ENCODE measurements around the gene ITPK1. TPM values are rescaled to one million over a fixed set of nuclear protein-coding genes. Genes with fewer than 3 reads are reported as not detected.

The ITPK1 gene
- total RNA-seq, 3 donors from 2014 or later = 27.8 to 91.7 (median 42.9) TPM

DNA sequence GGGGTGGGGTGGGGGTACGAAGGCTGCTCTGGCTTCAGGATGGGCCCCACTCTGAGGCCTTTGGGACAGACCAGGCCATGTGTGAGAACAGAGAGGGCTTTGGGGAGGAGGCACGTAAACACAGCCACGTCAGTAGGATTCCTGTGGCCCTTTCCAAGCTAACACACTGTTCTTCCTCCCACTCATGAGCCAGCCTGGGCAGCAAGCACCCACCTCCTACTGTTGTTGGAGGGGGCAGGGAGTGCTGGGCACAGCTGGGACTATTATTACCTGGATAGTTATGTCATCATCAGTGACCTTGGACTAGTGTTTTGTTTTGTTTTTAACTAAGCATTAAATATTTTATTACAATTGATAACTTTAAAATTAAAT lies 187.5 kb downstream of the ITPK1 start:
- Histone ChIP-seq H3K4me1 (no peaks in the 10 kb centered on the region), H3K4me3 (no peak overlapping the region), H3K9me3 (no peaks in the 10 kb centered on the region), H3K27ac (no peak overlapping the region), H3K36me3 (no peaks in the 10 kb centered on the region), H3K27me3 (peaks cover 0 to 14% of the 10 kb centered on the region in 2 donors)
- DNase-seq (ENCODE audit: low spot score in 2 of 2) = no peak
- intact Hi-C loops (cut with DNase I; ENCODE audit: low total_unique reads) = no loop called here
- TF ChIP-seq, protein P1, sequence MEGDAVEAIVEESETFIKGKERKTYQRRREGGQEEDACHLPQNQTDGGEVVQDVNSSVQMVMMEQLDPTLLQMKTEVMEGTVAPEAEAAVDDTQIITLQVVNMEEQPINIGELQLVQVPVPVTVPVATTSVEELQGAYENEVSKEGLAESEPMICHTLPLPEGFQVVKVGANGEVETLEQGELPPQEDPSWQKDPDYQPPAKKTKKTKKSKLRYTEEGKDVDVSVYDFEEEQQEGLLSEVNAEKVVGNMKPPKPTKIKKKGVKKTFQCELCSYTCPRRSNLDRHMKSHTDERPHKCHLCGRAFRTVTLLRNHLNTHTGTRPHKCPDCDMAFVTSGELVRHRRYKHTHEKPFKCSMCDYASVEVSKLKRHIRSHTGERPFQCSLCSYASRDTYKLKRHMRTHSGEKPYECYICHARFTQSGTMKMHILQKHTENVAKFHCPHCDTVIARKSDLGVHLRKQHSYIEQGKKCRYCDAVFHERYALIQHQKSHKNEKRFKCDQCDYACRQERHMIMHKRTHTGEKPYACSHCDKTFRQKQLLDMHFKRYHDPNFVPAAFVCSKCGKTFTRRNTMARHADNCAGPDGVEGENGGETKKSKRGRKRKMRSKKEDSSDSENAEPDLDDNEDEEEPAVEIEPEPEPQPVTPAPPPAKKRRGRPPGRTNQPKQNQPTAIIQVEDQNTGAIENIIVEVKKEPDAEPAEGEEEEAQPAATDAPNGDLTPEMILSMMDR (IDR thresholded peaks at IDR 0.05) = no peak
- no peak for TF ChIP-seq POLR2AphosphoS5 (IDR thresholded peaks at IDR 0.05)
- no peak for TF ChIP-seq POLR2A (IDR thresholded peaks at IDR 0.05)

DNA sequence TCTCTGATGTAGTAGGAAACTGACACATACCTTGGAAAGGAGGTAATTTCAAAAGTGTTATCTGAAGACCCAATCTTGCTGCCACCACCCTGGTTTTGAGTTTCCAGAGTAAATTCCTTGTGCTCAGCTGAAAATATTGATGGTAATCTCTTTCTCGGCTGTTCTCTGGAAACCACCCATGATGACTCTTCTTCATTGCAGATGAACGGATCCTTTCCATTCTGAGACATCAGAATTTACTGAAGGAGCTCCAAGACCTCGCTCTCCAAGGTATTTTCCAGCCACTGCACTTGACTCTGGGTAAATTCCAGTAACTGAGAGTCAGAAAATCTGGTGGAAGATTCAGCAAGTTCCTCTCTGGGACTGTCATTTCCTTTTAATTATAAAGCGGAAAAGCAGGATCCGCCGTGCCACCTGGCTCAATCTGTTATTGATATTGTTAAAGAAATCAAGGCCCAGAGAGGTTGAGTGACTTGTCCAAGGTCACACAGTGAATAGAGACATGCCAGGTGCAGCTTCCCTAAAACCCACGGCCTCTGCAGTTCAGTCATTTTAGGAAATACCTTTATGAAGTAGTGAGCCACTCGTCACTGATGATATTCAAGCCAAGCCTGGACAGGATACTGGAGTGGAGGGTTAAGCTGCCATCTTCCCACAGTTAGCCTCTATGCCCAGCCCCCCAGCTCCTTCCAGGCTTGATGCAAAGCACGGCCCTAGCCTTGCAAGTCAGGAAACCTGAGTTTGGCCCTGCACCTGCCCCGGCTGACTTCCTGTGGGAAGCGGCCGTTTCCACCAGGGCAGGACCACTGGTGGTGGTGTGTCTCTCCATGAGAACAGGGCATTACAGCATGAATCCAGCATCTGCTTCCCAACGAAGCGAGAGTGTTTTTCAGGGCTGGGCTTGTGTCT lies 188.1 kb downstream of the ITPK1 start:
- TF ChIP-seq, protein P1 (IDR thresholded peaks at IDR 0.05) = no peak
- TF ChIP-seq POLR2AphosphoS5 (IDR thresholded peaks at IDR 0.05) (no peak), POLR2A (IDR thresholded peaks at IDR 0.05) (no peak)
- H3K4me1 ChIP-seq = no peaks in the 10 kb centered on the region
- no peak overlapping the region for H3K27ac ChIP-seq
- intact Hi-C loops (cut with DNase I; ENCODE audit: low total_unique reads) = no loop called here
- H3K36me3 ChIP-seq = no peaks in the 10 kb centered on the region
- no peak for DNase-seq (ENCODE audit: low spot score in 2 of 2)
- H3K4me3 ChIP-seq = no peak overlapping the region
- H3K27me3 ChIP-seq = peaks cover 4 to 20% of the 10 kb centered on the region in 2 donors
- H3K9me3 ChIP-seq = no peaks in the 10 kb centered on the region

DNA sequence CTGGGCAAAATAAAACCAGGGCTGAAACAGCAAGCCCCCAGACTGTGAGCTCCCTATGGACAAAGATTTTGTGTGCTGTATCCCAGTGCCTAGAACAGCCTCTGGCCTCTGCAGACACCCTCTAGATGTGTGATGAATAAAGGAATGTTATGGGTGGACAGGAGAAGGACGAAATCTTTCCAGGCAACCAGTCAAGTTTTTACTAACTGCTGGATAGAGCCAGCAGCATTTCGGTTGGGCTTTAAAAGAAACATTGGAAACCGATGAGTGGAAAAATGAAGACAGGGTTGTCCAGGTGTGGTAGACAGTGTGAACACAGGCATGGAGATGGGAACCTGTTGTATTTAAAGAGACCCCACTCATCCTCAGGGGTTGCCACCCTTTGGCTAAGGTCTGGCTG lies 188.8 kb downstream of the ITPK1 start:
- Histone ChIP-seq H3K9me3 (no peaks in the 10 kb centered on the region), H3K4me3 (no peak overlapping the region), H3K27me3 (peaks cover 4 to 27% of the 10 kb centered on the region in 2 donors), H3K36me3 (no peaks in the 10 kb centered on the region), H3K27ac (no peak overlapping the region), H3K4me1 (no peaks in the 10 kb centered on the region)
- DNase-seq (ENCODE audit: low spot score in 2 of 2) = no peak
- TF ChIP-seq POLR2A (IDR thresholded peaks at IDR 0.05) (no peak), POLR2AphosphoS5 (IDR thresholded peaks at IDR 0.05) (no peak)
- TF ChIP-seq, protein P1 (IDR thresholded peaks at IDR 0.05) = no peak
- intact Hi-C loops (cut with DNase I; ENCODE audit: low total_unique reads) = no loop called here

DNA sequence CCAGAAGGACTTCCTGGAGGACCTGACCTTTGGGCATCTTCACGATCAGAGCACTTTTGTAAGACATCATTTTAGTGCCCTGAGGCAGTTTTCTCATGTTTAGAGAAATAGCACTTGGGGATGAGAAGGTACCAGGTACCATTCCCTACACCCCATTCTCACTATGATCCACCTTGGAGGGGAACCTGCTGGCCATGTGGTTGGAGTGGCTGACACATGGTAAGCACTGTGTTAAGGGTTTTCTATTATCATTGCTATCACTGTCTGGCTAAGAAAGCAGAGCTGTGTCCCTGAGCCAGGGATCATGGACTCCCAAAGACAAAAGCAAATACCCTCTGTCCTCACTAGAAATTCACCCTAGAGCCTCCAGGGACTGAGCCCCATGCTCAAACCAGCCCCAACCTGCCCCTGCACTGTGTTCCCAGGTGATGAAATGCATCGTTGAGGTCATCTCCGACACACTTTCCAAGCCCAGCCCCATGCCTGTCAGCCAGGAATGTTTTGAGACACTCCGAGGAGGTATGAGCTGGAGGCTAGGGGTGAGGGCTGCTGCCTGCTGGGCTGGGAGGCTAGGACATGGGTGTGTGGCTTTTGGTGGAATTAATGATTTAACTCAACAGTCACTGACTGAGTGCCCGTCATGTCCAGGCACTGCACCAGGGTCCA lies 189.4 kb downstream of the ITPK1 start:
- no peak for DNase-seq (ENCODE audit: low spot score in 2 of 2)
- TF ChIP-seq, protein P1 (IDR thresholded peaks at IDR 0.05) = no peak
- no peak for TF ChIP-seq POLR2AphosphoS5 (IDR thresholded peaks at IDR 0.05)
- TF ChIP-seq POLR2A (IDR thresholded peaks at IDR 0.05) = no peak
- Histone ChIP-seq H3K27me3 (peaks cover 4 to 32% of the 10 kb centered on the region in 2 donors), H3K4me3 (no peak overlapping the region), H3K4me1 (no peaks in the 10 kb centered on the region), H3K9me3 (no peaks in the 10 kb centered on the region), H3K27ac (no peak overlapping the region), H3K36me3 (no peaks in the 10 kb centered on the region)
- intact Hi-C loops (cut with DNase I; ENCODE audit: low total_unique reads) = no loop called here

DNA sequence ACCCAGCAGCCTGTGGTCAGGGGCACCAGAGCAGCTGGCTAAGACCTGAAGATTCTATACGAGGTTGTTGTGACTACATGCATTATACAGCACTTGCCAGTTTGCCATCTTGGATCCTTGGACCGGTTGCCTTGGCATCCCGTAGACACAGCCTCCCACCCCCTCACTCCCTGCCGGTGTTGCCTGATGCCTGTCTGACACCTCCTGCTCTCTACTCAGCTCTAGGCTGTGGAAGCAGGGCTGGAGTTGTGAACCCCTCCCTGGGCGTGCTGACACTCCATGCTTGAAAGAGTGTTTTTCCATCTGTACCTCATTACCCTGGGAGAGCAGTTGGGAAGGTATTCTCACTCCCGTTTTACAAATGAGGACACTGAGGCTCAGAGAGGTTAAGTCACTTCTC lies 190.3 kb downstream of the ITPK1 start:
- Histone ChIP-seq H3K27ac (no peak overlapping the region), H3K27me3 (peaks cover 4 to 32% of the 10 kb centered on the region in 2 donors), H3K4me3 (no peak overlapping the region), H3K4me1 (no peaks in the 10 kb centered on the region), H3K9me3 (no peaks in the 10 kb centered on the region), H3K36me3 (no peaks in the 10 kb centered on the region)
- TF ChIP-seq POLR2A (IDR thresholded peaks at IDR 0.05) (no peak), POLR2AphosphoS5 (IDR thresholded peaks at IDR 0.05) (no peak)
- TF ChIP-seq, protein P1 (IDR thresholded peaks at IDR 0.05) = no peak
- intact Hi-C loops (cut with DNase I; ENCODE audit: low total_unique reads) = no loop called here
- DNase-seq (ENCODE audit: low spot score in 2 of 2) = no peak

Data from breast epithelium (tissue), 4 donors.